GM21619 (cell line): ENCODE measurements around the gene RIMOC1.
A peak's percentile ranks its signal among the peaks of the same experiment; 100 is the strongest.

Source experiments
- ATAC-seq: cut with Tn5 transposase; IDR thresholded peaks from one replicate; pipeline ENCODE4 v1.9.1; 2021; ENCODE audit not compliant: unreplicated experiment

The RIMOC1 gene, protein sequence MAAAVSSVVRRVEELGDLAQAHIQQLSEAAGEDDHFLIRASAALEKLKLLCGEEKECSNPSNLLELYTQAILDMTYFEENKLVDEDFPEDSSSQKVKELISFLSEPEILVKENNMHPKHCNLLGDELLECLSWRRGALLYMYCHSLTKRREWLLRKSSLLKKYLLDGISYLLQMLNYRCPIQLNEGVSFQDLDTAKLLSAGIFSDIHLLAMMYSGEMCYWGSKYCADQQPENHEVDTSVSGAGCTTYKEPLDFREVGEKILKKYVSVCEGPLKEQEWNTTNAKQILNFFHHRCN

DNA sequence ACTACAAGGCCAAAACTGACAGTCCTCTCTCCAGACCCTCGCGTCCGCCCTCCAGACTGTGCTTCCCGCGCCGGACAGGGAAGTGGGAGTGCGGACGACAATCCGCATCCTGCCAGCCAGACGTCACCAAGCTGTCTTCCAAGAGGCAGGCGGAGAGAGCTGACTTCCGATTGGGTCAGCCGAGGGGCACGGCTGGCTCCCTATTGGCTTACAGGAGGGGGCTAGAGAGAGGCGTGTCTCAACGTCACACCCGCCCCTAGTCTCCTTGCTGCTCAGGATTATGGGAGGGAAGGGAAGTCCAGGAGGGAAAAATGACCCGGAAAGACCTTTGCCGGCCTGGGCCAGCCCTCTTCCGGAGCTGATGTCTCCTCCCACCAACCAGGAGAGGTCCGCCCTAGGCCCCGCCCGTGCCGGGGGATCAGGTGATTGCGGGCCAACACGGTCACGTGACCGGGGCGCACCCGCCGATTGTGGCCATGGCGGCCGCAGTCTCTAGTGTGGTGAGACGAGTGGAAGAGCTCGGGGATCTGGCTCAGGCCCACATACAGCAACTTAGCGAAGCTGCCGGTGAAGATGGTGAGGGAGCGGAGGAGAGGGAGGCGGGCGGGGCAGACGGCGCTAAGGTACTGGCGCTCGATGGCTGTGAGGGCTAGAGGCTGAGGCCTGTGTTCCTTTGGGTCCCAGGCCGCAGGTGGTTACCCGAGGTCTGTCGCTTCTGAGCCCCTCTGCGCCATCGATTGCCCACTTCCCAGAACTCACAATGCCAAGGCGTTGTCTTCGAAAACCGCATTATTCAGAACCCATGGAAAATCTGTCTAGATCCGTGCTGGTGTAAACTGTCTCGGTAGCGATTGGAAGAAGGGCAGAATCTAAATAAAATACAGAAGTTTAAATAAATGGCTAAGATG is at the start of gene RIMOC1:
Gene RIMOC1 (plus strand): TSS at position 453 of the 908 bp plus-strand sequence. CDS start 24 bp downstream, at position 477.
- ATAC-seq = peak; percentile 98

DNA sequence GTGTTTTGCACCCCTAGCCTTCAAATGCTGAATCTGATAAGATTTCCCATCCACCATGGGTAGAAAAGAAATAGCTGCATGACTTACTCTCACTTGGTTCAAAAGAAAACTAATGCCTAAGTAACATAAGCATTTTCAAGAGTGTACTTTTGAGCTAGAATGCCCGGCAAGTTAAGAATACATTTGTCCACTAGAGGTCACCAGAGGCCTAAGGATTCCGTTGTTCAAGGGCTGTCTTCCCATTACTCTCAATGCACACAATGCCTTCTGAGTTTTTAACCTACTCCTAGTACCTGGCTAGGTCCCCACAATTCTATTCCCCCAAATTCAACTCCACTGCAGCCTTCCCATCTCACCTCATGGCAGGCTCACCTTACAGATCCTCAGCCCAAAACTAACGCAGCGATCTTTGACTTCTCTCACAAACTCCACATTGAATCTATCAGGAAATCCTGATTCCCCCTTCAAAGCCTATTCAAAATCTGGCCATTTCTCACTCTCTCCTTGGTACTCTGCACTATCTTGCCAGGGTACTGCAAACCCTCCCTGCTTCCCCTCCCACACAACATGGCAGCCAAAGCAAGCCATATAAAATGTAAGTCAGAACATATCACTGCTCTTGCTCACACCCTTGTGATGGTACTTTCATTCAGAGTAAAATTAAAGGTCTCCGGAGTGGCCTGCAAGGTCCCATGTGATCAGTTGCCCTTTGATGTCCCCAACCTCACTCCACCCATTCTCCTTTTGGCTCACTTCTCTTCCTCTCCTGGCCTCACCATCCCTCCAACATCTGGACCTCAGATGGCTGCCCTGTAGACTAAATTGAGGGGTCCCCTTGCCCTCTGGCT is 47.3 kb upstream of the RIMOC1 start:
- ATAC-seq = peak; percentile 94

DNA sequence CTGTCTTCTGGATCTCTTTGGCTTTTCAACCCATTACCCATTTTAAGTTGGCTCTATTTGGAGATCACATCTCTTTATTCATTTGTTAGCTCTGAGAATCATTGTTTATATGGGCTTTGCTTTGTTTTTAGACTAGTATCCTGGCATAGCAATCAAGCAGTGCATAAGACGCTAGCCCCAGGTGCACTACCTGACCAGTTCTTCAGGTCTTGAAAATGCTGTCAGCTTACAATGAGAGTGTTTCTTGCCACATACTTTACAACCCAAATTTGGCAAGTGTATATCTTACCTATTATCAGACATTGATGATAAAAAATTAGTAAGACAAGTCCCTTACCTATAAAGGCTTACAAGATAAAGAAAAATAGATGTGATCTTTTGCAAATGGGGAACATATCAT is 46.2 kb upstream of the RIMOC1 start:
- no peak for ATAC-seq

DNA sequence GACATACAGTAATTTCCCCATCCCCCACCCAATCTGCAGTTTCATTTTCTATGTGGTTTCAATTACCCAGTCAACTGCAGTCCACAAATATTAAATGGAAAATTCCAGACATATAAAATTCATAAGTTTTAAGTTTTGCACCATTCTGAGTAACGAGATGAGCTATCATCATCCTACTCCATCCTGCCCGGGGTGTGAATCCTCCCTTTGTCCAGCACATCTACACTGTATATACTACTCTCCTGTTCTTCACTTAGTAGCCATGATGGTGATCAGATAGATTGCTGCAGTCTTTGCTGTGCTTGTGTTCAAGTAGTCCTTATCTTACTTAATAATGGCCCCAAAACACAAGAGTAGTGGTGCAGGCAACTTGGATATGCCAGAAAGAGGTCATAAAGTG is 45.3 kb upstream of the RIMOC1 start:
- no peak for ATAC-seq

DNA sequence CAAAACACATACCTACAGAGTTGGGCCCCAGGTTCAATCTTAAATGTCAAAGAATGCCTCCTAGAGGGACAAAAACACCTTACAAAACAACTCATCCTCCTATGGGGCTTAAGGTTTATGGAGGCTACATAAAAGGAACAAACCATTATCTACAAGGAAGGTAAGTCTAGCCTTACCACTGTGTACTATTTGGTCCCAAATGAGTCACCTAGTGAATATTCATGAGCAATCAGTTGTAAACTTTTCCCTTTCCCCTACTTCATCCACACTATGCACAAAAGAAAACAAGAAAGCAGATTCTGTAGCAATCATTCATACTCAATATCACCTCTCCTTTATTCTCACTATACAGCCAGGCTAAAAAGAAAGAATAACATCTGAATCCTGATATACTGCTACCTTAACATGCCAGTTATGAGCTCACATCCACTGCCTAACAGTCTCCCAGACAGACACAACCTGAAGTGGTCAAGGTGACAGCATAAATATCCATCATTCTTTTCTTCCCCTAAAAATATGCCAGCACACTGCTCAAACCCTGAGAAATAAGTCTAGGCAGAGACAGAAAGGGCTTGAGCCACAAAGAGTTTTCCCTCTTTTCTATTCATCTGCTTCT is 40.2 kb upstream of the RIMOC1 start:
- peak; percentile 67 for ATAC-seq

DNA sequence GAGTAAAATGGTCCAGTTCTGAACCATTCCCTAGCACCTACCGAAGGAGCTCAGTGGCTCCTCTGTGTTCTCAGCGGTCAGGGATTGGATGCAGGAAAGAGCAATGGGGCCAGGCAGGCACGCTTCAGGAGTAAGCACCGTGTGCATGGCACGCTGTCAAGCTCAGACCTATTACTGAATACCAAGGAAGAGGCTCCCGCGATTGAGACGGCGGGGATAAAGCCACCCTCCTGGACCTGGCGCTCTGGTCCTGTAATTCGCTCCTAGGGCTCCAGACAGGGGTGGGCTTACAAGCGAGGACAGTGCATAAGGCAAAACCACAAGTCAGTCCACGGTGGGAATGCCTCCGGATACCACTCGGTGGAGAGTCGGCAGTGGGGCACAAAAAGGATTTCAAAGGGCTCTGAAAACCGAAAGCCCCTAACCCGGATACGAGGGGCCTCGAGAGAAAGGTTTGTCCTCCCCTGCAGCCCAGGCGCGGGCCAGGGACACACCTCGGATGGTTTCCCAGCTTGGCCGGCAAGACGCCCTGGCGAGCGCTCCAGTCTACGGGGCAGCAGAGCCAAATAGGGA is 34.9 kb upstream of the RIMOC1 start:
- ATAC-seq = peak; percentile 1

DNA sequence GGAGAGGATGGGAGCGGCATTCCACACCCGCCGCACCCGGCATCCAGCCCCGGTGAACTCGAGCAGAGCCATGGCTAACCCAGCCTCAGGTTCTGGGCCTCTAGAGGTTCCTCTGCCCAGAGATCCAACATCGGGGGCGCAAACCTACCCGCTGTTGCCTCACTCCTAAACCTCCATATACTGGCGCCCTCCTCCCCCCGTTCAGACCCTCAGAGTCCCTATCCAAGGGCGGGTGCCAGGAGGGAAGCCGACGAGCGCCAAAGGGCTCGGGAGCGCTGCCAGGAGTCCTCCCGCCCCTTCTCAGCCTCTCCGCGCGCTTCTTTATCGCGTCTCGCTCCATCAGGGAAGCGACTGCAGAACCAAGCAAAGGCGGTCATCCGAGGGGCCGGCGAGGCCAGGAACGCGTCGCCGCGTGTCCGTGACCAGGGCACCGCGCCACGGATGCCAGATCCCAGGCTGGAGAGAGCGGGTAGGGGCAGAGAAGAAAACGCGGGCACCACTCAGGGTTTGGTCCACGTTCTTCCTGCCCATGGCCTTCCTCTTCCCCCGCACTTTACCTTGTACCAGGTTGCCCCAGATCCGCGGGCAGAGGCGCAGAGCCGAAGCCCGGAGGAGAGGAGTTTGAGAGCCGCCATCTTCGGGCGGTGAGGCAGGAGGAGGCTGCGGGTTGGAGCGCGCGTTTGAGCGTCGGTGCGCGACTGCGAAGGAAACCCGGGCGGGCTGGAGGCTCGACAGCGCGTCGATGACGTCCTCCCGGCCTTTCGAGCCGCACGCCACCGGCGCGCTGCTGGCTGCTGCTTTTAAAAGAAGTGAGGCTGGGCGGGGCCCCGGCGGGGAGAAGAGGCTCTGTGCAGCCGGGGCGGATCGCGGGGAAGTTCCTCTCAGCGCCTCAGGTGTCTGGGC is 34.2 kb upstream of the RIMOC1 start, which contains the start of gene OXCT1:
Gene OXCT1 (minus strand): TSS at position 702 of the 903 bp plus-strand sequence. CDS start 67 bp downstream, at position 635.
- ATAC-seq = peak; percentile 90

DNA sequence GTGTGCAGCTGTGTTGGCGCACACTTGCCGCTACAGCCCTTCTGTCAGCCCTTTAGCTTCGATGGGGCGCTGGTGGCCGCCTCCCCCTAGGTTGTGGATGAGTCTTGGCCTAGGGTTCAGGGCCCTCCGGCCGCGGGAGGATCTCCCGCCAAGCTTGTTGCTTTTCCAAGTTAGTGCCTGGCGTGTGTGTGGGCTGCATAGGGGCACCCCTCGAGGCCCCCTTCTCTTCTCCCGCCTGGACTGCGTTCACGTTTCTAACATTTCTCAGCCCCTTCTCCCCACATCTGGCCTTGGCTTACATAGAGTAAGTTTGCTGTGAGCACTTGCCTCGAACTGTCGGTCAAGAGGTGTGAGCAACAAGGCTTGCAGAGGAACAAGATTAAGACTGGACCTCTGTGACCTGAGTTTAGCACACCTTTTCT is 33.5 kb upstream of the RIMOC1 start:
- ATAC-seq = no peak

DNA sequence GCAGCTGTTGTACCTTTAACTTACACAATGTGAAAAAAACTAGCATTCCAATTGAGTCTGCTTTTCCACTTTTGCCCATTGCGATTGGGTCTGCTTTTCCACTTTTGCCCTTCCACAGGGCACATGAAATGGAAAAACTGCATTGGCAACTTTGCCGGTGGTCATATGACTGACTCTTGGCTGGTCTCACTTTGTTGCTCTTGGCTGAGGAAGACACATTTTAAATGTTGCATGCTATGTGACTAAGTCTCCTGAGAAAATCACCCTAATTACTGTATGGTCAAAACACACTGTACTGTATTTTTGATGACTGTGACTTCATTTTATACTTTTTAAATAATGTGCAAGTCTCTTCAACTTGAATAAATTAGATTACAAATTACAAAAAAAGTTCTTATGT is 32.3 kb upstream of the RIMOC1 start:
- no peak for ATAC-seq

DNA sequence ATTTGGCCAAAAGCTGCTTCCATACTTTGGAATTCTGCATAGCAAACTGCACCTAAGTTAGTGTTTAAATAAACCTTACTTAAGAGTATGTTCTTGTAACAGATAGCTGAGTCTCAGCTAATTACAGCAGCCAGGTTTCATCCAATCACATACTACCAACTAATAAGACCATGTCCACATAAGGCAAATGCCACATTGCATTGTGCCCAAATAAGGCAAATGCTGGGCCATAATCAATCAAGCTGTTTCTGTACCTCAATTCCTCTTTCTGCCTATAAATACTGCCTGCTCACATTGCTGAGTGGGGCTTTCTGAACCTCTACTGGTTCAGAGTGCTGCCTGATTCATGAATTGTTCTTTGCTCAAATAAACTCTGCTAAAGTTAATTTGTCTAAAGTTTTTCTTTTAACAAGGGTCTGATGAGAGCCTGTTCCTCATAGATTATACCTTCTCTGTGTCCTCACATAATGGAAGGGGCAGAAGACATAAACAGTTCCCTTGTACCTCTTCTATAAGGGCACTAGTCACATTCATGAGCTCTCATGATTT is 29.6 kb upstream of the RIMOC1 start:
- no peak for ATAC-seq

DNA sequence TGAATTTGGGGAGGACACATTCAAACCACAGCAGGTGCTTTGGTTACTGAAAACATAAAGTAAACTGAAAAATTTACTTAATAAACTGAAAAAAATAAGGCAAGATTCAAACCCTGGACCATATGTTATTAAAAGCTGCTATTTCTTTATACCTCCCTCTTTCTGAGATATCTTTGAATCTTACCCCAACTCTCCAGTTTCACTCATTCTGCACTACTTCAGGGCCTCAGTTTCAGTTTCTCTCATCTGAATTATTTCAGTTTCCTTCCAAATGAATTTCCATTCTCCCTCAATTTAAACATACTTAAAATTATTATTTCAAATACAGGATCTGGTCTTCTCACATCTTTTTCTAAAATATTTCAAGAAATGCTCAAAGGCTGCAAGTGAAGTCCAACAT is 29.0 kb upstream of the RIMOC1 start:
- no peak for ATAC-seq

DNA sequence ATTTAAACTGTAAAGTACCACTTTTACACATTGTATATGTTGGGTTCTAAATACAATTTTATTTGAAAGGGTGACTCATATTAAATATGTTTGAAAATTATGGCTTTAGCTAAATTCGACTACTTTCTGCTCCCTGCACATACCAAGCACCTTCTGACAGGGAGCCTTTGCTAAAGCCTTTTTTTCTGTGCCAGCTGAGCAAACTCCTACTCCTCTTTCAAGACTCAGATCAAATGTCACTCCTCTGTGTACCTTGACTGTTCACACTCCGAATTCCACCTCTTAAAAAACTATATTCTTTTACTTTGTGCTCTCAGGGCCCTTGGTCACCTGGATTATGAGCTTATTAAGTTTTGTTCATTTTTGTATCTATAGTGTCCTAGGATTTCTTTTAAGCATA is 27.5 kb upstream of the RIMOC1 start:
- no peak for ATAC-seq

DNA sequence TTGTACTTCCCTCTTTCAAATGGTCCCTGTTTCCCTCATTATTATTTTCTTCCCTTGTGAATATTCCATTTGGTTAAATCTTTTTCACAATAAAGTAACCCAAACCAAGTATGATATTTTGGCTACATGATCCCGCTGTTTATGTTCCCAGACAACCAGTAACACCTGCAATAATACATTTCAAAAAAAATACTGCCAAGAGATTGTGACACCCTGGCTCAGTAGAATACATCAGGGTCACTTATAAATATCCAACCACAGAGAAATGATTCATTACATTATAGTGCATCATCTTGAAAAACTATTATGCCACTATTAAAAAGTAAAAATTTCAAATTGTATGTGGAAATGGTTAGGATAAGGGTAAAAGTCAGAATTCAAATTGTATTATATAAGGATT is 26.7 kb upstream of the RIMOC1 start:
- ATAC-seq = no peak

DNA sequence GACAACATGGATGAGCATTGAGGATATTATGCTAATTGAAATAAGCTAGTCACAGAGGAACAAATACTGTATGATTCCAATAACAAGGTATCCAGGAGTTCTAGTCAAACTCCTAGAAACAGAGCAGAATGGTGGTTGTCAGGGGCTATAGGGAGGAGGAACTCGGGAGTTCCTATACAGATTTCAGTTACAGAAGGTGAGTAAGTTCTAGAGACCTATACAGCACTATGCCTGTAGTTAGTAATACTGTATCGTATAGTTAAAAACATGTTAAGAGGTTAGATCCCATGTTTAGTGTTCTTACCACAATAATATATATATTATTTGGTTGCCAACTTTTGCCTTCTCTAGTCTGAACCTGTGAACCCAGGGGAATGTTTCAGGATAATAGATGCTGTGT is 26.0 kb upstream of the RIMOC1 start:
- ATAC-seq = peak; percentile 42

DNA sequence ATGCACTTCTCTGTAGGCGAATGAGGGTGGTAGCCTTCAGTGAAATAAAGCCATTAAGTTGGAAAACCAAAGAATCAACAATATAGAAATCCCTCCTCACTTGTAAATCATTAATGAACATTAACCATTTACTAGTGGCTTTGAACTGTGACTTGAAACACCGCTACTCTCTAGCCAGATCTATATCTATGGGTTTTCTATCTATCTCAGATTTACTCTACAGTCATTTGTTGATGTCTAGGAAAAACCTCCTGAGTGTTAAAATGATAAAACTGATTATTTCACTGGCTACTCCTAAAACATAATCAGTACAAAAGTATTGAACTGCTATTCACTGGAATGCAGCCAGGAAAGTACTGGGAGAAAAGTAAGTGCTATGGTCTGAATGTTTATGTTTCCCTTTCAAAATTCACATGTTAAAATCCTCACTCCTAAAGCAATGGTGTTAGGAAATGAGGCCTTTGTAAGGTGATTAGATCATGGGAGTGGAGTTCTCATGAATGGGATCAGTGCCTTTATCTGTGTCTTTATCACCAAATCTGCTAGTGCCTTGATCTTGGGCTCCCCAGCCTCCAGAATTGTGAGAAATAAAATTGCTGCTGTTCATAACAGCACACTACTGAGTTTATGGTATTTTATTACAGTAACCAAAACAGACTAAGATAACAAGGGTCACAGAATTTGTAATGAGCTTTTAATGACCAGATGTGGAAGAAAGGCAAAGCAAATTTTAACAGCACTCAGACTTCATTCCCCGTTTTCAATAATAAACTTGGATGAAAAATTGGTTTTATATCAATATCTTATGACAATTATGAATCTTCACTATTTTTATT is 25.3 kb upstream of the RIMOC1 start:
- peak; percentile 76 for ATAC-seq

DNA sequence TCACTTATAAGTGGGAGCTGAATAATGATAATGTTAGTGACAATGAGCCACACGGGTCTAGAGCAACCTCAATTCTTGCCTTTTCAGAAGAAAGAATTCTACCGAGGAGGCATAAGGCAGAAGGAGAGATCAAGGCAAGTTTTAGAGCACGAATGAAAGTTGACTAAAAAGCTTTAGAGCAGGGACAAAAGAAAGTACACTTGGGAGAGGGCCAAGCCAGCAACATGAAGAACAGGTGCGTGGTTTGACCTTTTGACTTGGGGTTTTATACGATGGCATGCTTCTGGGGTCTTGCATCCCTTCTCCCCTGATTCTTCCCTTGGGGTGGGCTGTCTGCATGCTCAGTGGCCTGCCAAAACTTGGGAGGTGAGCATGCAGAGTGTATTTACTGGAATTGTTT is 21.4 kb upstream of the RIMOC1 start:
- no peak for ATAC-seq

DNA sequence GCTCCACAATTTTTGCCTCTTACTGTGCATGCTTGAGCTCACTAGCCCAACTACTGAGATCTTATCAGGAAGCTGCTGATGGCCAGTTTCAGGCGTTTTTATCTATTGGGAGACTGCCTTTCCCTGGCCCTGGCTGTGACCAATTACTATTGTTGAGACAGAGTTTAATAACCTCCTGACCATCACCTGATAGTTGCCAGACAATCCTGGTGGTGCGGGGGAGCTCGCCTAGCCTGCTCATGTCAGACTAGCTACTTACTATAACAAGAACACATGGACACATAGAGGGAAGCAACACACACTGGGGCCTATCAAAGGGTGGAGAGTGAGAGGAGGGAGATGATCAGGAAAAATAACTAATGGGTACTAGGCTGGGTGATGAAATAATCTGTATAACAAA is 20.9 kb upstream of the RIMOC1 start:
- ATAC-seq = no peak

DNA sequence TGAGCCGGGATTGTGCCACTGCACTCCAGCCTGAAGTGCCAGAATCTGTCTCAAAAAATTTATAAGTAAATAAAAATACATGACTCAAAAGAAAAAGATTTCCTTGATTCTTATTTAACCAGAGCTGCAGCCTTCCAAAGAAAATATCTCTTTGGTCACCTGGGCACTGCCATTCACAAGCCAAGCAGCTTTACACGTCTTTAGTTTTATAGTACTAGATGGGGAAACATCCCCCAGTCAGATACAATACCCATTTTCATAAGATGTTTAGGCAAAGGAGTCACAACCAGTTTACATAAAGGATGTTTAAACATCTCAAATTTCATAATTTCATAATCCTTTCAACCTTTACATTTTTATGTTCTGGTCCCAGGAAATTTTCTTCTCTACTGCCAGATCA is 20.2 kb upstream of the RIMOC1 start:
- ATAC-seq = no peak
